Glutamatergic neuron (in vitro differentiated cells): ENCODE results near the gene SPOCD1. TPM values are rescaled to one million over a fixed set of nuclear protein-coding genes. Genes with fewer than 3 reads are reported as not detected.

Source experiments
- DNase-seq: peaks from one replicate; pipeline ENCODE4 v3.0.0; 2022
- H3K27ac Mint-ChIP-seq: one replicate; pipeline ENCODE4 v1.8.0; 2020; ENCODE audit warnings: mild to moderate bottlenecking, mixed read lengths, inconsistent platforms; ENCODE audit not compliant: unreplicated experiment
- H3K27me3 Mint-ChIP-seq: one replicate; pipeline ENCODE4 v1.8.0; 2020; ENCODE audit warnings: mild to moderate bottlenecking, moderate library complexity, mixed read lengths, inconsistent platforms; ENCODE audit not compliant: unreplicated experiment
- H3K36me3 Mint-ChIP-seq: one replicate; pipeline ENCODE4 v1.8.0; 2020; ENCODE audit warnings: mild to moderate bottlenecking, mixed read lengths, inconsistent platforms; ENCODE audit not compliant: unreplicated experiment
- H3K4me1 Mint-ChIP-seq: one replicate; pipeline ENCODE4 v1.8.0; 2020; ENCODE audit warnings: mild to moderate bottlenecking, low read depth, mixed read lengths, inconsistent platforms; ENCODE audit not compliant: unreplicated experiment
- H3K4me3 Mint-ChIP-seq: one replicate; pipeline ENCODE4 v1.8.0; 2020; ENCODE audit warnings: mild to moderate bottlenecking, mixed read lengths, inconsistent platforms; ENCODE audit not compliant: unreplicated experiment
- H3K9me3 Mint-ChIP-seq: one replicate; pipeline ENCODE4 v1.8.0; 2020; ENCODE audit warnings: mild to moderate bottlenecking, moderate library complexity, mixed read lengths, inconsistent platforms; ENCODE audit not compliant: unreplicated experiment
- CTCF ChIP-seq: fragments of 200-600 bp; sonication (generic); IDR thresholded peaks from one replicate; pipeline ENCODE4 v1.5.0; 2021; ENCODE audit not compliant: partially characterized antibody, unreplicated experiment
- total RNA-seq: library from RNA; stranded (reverse); fragmentation: NEBNext Ultra II Directional; extraction: Animal tissue kit (Norgen Biotek cat#: 25700); gene quantifications from one replicate; pipeline ENCODE4 v1.2.1, GENCODE V29; 2021; ENCODE audit not compliant: unreplicated experiment

Gene SPOCD1
- total RNA-seq, 1 donor from 2014 or later = 0.74 TPM

- no peaks in the 10 kb centered on the region for H3K36me3 Mint-ChIP-seq
- peaks cover 8% of the 10 kb centered on the region for H3K4me1 Mint-ChIP-seq
- H3K27ac Mint-ChIP-seq = no peak overlapping the region
- peaks cover 14% of the 10 kb centered on the region for H3K27me3 Mint-ChIP-seq
- H3K9me3 Mint-ChIP-seq = peaks cover 16% of the 10 kb centered on the region
- TF ChIP-seq CTCF = no peak
- DNase-seq = no peak
- H3K4me3 Mint-ChIP-seq = no peak overlapping the region
Observed at GRCh38 chr1:31767225-31767624, 48.6 kb downstream of the SPOCD1 start.

- TF ChIP-seq CTCF = no peak
- Mint-ChIP-seq H3K4me3 (no peak overlapping the region), H3K36me3 (no peaks in the 10 kb centered on the region), H3K27me3 (peaks cover 12% of the 10 kb centered on the region), H3K27ac (no peak overlapping the region), H3K4me1 (peaks cover 2% of the 10 kb centered on the region), H3K9me3 (peaks cover 13% of the 10 kb centered on the region)
- DNase-seq = no peak
Observed at GRCh38 chr1:31765516-31765915, 50.3 kb downstream of the SPOCD1 start.

GRCh38 chr1:31765041-31765467 lies 50.8 kb downstream of the SPOCD1 start:
- Mint-ChIP-seq H3K4me3 (peak overlapping the region; percentile 34), H3K27me3 (peaks cover 9% of the 10 kb centered on the region), H3K36me3 (no peaks in the 10 kb centered on the region), H3K27ac (no peak overlapping the region), H3K9me3 (peaks cover 13% of the 10 kb centered on the region), H3K4me1 (peaks cover 3% of the 10 kb centered on the region)
- DNase-seq = peak; percentile 72
- peak; percentile 31 for TF ChIP-seq CTCF

GRCh38 chr1:31764312-31765040 lies 51.3 kb downstream of the SPOCD1 start, which contains the start of gene ADGRB2:
ADGRB2 (minus strand) TSS chr1:31764340; CDS start chr1:31757221, 7,119 bp downstream.
- peak; percentile 0 for TF ChIP-seq CTCF
- DNase-seq = peak; percentile 64
- Mint-ChIP-seq H3K27ac (no peak within 1 kb of the TSS), H3K27me3 (peaks cover 7% of the 10 kb centered on the region), H3K4me3 (peak within 1 kb of the TSS; percentile 88), H3K4me1 (peaks cover 8% of the 10 kb centered on the region), H3K9me3 (peaks cover 13% of the 10 kb centered on the region), H3K36me3 (no peaks in the 10 kb centered on the region)

GRCh38 chr1:31763671-31764311 lies 52.0 kb downstream of the SPOCD1 start:
- no peak for TF ChIP-seq CTCF
- peak overlapping the region; percentile 88 for H3K4me3 Mint-ChIP-seq
- H3K36me3 Mint-ChIP-seq = no peaks in the 10 kb centered on the region
- peaks cover 7% of the 10 kb centered on the region for H3K27me3 Mint-ChIP-seq
- no peak overlapping the region for H3K27ac Mint-ChIP-seq
- DNase-seq = no peak
- peaks cover 15% of the 10 kb centered on the region for H3K4me1 Mint-ChIP-seq
- peaks cover 16% of the 10 kb centered on the region for H3K9me3 Mint-ChIP-seq
